SK-N-SH (cell line): Measurements from ENCODE around the gene NUP205.

ENCODE experiments used
- CHD2 ChIP-seq: fragments of 150-350 bp; IDR thresholded peaks from 2 replicates; pipeline ENCODE4 v1.6.1; 2018; ENCODE audit warnings: low read length; ENCODE audit not compliant: partially characterized antibody
- SIN3A ChIP-seq: IDR thresholded peaks from 2 replicates; pipeline ENCODE4 v1.6.1; 2012; ENCODE audit warnings: low read depth, mild to moderate bottlenecking, low read length, moderate library complexity, borderline replicate concordance
- TF ChIP-seq, protein P1 (sequence below): fragments of 200-600 bp; sonication (generic); IDR thresholded peaks from 2 replicates; pipeline ENCODE4 v1.6.1; 2017; ENCODE audit warnings: antibody characterized with exemption, mild to moderate bottlenecking, moderate library complexity
- TF ChIP-seq, protein P2 (sequence below): fragments of 150-350 bp; IDR thresholded peaks from 2 replicates; pipeline ENCODE4 v1.6.1; 2017; ENCODE audit warnings: antibody characterized with exemption, low read length, low read depth, borderline replicate concordance

DNA sequence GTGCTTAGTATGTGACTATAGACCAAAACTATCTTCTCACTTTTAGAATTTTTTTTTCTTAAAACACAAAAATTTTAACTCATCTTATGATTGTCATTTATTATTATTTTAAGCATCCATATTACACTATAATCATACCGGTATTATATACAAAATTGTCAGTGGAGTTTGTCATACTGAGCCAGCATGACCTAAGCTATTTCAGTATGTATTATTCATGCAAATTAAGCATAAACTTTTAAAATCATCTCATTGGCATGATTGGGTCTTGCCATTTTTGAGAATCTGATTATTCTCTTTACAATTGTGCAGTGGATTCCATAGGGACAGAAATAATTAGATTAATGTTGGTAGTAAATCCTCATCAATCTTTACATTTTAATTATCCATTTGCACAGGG, 58.4 kb downstream of the NUP205 start:
- TF ChIP-seq, protein P1, sequence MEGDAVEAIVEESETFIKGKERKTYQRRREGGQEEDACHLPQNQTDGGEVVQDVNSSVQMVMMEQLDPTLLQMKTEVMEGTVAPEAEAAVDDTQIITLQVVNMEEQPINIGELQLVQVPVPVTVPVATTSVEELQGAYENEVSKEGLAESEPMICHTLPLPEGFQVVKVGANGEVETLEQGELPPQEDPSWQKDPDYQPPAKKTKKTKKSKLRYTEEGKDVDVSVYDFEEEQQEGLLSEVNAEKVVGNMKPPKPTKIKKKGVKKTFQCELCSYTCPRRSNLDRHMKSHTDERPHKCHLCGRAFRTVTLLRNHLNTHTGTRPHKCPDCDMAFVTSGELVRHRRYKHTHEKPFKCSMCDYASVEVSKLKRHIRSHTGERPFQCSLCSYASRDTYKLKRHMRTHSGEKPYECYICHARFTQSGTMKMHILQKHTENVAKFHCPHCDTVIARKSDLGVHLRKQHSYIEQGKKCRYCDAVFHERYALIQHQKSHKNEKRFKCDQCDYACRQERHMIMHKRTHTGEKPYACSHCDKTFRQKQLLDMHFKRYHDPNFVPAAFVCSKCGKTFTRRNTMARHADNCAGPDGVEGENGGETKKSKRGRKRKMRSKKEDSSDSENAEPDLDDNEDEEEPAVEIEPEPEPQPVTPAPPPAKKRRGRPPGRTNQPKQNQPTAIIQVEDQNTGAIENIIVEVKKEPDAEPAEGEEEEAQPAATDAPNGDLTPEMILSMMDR = no peak
- no peak for TF ChIP-seq CHD2
- TF ChIP-seq, protein P2, sequence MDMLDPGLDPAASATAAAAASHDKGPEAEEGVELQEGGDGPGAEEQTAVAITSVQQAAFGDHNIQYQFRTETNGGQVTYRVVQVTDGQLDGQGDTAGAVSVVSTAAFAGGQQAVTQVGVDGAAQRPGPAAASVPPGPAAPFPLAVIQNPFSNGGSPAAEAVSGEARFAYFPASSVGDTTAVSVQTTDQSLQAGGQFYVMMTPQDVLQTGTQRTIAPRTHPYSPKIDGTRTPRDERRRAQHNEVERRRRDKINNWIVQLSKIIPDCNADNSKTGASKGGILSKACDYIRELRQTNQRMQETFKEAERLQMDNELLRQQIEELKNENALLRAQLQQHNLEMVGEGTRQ = no peak
- no peak for TF ChIP-seq SIN3A
